GM19455 (cell line): ENCODE measurements around the gene SETD4.

Experiments used
- ATAC-seq: cut with Tn5 transposase; IDR thresholded peaks from one replicate; pipeline ENCODE4 v1.9.1; 2021; ENCODE audit not compliant: unreplicated experiment

SETD4 gene

DNA sequence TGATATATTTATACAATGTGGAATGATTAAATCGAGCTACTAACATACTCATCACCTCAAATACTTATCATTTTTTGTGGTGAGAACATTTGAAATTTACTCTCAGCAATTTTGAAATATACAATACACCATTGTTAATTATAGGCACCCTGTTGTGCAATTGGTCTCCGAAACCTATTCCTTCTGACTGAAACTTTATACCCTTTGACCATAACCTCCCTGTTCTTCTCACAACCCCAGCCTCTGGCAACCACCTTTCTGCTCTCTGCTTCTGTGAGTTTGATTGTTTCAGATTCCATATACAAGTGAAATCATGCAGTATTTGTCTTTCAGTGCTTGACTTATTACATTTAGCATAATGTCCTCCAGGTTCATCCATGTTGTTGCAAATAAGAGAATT lies 49.5 kb downstream of the SETD4 start:
- no peak for ATAC-seq

DNA sequence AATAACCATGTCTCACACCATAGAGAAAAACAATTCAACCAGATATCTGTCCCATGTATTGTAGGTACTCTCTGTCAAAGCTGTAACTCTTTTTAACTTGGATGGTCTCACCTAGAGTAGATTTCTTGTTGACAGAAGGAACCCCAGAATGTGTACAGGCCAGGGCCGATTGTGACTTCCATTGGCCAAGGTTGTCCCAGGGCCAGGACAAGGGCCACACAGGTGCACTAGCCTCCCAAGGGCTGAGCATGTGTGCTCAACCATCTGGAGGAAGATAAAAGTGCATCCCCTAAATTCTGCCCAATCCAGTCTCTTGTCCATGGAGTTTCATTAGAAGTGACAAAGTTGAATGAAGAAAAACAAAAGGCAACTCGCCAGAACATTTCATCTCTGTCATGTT lies 51.8 kb downstream of the SETD4 start:
- ATAC-seq, result no peak

DNA sequence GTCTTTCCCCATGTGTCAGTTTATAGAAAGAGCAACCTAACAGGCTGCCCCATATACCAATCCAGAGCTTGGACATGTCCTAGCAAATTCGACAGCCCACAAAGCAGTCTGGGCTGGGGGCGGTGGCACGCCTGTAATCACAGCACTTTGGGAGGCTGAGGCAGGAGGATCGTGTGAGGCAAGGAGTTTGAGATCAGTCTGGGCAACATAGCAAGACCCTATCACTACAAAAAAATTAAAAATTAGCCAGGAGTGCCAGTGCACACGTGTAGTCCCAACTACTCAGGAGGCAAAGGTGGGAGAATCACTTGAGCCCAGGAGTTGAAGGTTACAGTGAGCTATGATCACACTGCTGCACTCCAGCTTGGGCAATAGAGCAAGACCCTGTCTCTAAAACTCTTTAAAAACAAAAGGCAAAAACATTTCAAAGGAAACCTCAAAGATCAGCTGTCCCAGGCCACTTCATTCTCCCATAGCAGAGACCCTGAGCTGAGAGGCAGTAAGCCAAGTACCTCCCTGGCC lies 54.4 kb downstream of the SETD4 start:
- ATAC-seq, result no peak

DNA sequence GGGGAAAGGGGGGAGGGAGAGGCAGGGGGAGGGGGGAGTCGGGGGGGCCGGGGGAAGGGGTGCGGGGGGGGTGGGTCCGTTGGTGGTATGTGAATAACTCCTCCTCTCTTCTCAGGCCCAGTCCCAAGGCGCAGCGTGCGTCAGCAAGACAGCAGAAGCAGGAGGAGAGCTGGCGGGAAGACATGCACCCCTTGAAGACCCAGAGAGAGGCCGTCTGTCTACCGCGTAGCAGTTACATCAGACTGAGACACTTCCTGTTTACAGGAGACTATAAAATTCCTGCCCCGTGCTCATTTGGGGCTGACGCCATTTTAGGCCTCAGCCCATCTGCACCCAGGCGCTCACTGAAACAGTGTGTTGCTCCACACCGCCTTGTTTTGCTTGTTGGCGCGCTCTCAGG lies 55.3 kb downstream of the SETD4 start:
- no peak for ATAC-seq

DNA sequence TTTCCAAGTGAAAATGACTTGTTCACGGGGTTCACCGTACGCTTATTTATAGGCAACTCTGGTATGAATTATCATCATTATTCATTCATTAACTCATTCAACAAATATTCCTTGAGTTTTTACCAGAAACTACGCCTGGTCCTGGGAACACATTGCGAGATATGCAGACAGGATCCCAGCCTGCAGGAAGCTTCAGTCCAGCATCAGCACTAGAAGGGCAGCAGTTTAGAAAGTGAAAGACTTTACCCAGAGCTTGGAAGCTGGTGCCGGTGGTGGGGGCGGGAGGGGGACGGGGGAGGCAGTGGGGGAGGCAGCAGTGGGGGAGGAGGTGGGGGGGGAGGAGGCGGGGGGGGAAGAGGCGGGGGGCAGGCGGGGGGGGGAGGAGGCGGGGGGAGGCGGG lies 55.9 kb downstream of the SETD4 start:
- no peak for ATAC-seq

DNA sequence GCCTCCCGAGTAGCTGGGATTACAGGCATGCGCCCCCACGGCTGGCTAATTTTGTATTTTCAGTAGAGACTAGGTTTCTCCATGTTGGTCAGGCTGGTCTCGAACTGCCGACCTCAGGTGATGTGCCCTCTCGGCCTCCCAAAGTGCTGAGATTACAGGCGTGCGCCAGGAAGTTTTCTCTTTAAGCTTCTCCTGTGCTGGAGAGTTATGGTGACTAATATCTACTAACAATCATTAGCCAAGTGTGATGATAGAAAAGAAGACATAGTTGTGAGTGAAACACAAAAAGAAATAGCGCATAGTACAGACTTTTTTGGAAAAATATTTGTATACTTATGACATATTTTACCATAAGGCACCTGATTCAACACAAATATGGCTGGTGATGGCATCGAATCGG lies 56.5 kb downstream of the SETD4 start:
- ATAC-seq, result no peak

DNA sequence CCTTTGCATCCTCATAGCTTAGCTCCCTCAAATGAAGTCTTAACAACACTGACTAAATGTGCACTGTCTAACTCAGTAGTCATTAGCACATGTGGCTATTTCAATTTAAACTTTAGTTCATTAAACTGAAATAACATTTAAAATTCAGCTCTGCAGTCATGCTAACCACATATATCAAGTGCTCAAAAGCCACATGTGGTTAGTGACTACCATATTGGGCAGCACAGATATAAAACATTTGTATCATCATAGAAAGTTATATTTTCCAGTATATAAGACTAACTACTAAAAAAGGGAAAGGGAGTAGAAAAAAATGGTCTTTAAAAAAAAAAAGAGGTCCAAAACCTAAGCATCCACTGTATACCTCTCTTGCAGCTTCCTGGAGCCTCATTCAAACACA lies 64.1 kb downstream of the SETD4 start:
- ATAC-seq, result no peak

DNA sequence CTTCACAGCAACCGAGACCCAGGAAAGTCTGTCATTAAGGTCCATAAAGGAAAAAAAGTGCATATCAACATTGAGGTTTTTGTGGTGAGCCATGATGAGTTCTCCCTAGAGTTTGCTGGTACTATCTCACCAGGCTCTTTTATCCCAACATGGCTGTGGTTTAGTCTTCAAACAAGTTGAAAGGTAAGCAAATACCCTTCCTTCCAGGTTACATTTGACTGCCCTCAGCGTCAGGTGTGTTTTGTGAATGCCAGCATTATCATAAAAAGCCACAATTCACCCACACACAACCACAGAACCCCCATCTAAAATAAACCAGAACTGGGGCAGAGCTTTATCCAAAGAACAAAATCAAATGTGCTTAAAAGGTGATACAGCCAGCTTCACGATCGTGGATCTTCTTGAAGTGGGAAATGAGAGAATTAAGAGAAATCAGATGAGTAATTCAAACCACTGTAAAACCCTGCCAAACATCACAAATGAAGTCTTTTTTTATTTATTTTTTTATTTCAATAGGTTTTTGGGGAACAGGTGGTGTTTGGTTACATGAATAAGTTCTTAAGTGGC lies 64.7 kb downstream of the SETD4 start:
- ATAC-seq, result no peak

DNA sequence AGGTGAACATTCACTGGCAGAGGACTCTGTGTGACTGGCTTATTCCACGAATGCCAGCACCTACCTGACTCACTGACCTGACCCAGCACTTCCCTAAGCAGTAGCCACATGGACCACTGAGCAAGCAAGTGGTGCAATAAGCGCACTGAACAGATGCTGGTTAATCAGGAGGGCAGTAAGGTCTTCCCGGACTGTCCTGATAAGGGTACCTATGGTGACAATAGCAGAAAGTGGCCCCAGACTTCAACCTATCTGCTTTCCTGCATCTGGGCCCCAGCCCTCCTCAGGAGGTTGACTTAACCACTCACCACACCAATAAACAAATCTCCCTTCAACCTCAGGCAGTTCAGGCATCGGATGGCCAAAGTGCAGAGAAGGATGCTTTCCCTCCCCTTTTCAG lies 65.7 kb downstream of the SETD4 start:
- ATAC-seq, result no peak

DNA sequence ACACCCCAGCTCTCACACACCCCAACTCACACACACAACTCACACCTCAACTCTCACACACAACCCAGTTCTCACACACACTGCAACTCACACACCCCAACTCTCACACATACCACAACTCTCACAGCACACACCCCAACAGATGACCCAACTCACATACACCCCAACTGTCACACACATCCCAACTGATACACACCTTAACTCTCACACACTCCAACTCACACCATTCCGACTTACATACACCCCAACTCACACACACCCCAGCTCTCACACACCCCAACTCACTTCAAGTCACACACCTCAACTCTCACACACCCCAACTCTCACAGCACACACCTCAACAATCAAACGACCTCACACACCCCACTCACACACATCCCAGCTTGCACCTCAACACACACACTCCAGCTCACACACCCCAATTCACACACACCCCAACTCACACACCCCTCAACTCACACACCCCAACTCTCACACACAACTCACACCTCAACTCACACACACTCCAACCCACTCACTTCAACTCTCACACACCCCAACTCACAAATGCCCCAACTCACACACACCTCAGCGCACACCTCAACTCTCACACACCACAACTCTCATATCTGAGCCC lies 66.3 kb downstream of the SETD4 start:
- ATAC-seq, result no peak

DNA sequence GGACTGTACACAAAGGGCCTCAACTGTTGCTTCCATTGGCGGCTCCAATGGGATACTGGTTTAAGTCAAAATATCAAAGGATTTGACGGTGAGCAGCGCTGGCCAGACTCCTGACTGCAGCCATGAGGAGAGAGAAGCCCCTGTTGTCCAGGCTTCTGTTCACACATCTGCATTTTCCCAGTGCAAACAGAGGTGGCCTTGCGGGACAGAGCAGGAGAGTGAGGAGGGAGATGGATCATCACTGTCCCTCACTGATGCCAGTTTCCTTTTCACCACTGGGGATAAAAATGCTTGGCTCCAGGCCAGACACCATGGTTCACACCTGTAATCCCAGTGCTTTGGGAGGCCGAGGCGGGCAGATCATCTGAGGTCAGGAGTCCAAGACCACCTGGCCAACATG lies 69.2 kb downstream of the SETD4 start:
- ATAC-seq, result no peak

DNA sequence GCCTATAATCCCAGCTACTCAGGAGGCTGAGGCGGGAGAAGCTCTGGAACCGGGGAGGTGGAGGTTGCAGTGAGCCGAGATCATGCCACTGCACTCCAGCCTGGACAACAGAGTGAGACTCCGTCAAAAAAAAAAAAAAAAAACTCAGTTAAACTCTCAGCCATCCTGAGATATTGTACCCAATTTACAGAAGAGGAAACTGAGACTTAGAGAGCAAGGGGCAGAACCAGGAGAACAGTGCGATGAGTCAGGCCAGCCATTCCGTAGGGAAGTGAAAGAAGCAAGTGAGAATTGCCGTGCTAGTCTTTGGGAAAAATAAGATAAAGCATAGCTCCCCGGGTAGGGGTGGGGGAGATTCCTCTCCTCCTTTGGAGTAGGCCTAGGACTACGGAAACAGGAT lies 69.7 kb downstream of the SETD4 start:
- no peak for ATAC-seq

DNA sequence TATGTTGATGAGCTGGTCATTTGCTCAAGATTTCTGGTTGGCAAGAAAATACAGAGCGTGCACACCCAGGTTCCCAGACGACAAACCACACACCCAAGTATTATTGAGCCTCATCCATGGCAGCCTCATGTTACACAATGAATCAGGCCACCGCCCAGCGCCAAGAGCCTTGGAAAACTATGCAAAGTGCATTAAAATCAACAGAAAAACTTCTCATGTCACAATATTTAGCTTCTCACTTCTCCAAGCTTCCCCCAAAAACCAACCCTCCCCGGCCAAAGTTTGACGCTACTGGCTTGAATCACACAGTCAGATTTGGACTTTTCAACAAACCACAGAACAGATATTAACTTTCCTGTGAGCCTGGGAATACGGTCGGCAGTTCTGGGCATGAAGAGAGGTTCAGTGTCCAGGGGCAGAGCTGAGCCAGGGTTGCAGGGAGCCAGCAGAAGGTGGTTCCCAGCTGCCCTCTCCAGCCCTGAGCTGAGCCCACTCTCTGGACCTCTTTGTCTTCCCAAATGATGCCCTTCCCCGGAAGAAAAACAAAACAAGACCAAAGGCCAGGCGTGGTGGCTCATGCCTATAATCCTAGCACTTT lies 71.1 kb downstream of the SETD4 start:
- no peak for ATAC-seq

DNA sequence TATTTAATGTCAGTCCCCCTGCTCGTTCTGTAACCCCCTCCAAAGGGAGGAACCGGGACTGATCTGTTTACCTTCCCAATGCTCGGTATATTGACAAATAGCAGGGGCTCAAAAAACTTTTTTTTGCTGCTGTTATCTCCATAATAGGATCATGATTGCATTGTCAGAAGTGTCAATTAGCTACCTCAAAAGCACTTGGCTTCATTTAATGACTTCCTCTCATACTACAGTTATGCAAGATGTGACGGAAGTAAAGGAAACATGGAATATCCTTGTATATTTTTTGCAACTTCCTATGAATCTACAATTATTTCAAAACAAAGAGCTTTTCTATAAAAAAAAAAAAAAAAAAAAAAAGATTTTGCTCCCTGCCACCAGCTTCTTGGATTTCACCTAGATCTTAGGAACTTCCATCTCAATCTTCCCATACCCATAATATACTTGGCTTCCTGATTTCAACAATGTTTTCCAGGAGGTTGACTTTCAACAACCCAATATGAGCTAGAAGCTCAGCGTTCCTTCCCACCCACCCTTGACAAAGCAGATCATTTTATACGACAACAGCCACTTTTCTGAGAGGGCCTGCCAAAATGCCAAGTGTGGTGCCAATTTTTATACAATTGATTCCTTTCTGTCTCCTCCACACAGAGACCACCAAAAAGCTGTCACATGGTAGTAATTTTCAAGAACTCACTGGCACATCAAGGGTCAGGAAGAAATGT lies 71.7 kb downstream of the SETD4 start:
- no peak for ATAC-seq

DNA sequence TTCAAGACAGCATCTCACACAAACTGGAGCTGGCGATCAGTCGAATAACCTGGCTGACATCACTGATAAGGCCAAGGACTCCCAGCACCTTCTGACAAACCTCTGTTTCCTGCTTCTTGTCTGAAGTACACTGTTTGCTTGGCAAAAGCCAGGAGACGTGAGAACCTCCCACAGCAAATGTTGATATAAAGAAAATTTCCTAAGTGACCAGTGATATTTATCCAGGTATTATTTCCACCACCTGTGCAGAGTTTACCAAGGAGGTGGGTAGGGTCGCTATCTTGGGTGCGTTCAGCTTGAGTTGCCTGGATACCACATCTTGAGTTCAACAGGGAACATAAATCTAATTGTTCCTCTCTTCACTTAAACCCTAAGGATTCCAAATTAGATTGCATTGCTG lies 72.9 kb downstream of the SETD4 start:
- no peak for ATAC-seq

DNA sequence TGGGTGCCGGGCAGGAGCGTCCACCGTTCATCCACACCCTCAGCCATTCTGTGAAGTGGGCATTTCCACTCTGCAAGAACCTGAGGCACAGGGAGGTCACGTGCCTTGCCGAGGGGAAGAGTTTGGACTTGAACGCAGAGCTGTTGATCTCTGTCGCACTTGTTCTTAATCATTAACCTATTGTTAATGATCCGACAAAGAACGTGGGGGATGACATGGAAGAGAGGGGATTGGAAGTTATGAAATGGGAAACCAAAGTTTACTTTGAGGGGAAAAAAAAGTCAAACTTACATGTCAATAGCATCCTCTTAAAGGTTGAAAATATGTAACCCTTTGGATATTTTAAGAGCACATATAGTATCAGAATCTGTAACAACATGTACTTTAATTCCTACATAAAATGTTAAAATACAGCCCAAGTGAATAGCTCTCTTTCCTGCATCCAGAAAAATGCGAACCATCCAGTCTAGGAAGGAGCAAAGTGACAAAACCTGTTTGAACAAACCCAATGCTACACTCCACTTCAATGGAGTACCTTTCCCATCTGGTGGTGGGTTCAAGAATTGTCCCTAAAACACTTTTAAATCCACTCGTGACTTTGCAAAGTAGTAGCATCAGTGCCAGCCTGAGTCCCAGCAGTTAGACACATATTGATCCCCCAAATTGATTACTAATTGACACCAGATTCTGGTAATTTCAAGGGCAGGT lies 75.5 kb downstream of the SETD4 start:
- ATAC-seq, result no peak
